ENCODE data around the gene PRSS27. TPM values are rescaled to one million over a fixed set of nuclear protein-coding genes. Genes with fewer than 3 reads are reported as not detected.

PRSS27 gene
- total RNA-seq, 3 donors from 2014 or later (not counting 1 experiment from before 2014, with no cell fraction given) = 0.42 to 1.3 (median 1.2) TPM

GRCh38 chr16:2713985-2714774 is 5.8 kb downstream of the PRSS27 start:
- Histone ChIP-seq H3K27me3 (ENCODE audit: control insufficient read depth, insufficient read depth, low read length) (no peaks in the 10 kb centered on the region), H3K27ac (ENCODE audit: low read length) (no peak overlapping the region), H3K4me1 (ENCODE audit: control insufficient read depth, insufficient read depth, low read length) (peaks cover 10% of the 10 kb centered on the region), H3K4me3 (ENCODE audit: low read length) (no peak overlapping the region), H3K36me3 (ENCODE audit: control insufficient read depth, insufficient read depth, low read length) (peaks cover 5% of the 10 kb centered on the region), H3K9me3 (ENCODE audit: control insufficient read depth, insufficient read depth, low read length) (no peaks in the 10 kb centered on the region)
- Mint-ChIP-seq H3K36me3 (no peaks in the 10 kb centered on the region), H3K27me3 (ENCODE audit: low read depth in 2 of 2) (peaks cover 0 to 9% of the 10 kb centered on the region in 2 donors), H3K4me3 (no peak overlapping the region), H3K27ac (no peak overlapping the region), H3K9me3 (no peaks in the 10 kb centered on the region), H3K4me1 (peaks cover 5 to 8% of the 10 kb centered on the region in 2 donors)
- ATAC-seq (no peak), DNase-seq (no peak)
- intact Hi-C loops (cut with micrococcal nuclease) = no loop called here
- TF ChIP-seq CTCF (IDR thresholded peaks at IDR 0.05) = no peak
- 85% methylated on average over 28 of the region's 28 CpGs for WGBS (ENCODE audit: insufficient coverage)

- DNase-seq (no peak), ATAC-seq (no peak)
- H3K27ac ChIP-seq (ENCODE audit: low read length) = no peak overlapping the region
- intact Hi-C loops (cut with micrococcal nuclease) = no loop called here
- peaks cover 6% of the 10 kb centered on the region for H3K36me3 ChIP-seq (ENCODE audit: control insufficient read depth, insufficient read depth, low read length)
- H3K9me3 ChIP-seq (ENCODE audit: control insufficient read depth, insufficient read depth, low read length) = no peaks in the 10 kb centered on the region
- peaks cover 10% of the 10 kb centered on the region for H3K4me1 ChIP-seq (ENCODE audit: control insufficient read depth, insufficient read depth, low read length)
- peaks cover 5 to 8% of the 10 kb centered on the region in 2 donors for H3K4me1 Mint-ChIP-seq
- no peaks in the 10 kb centered on the region for H3K36me3 Mint-ChIP-seq
- no peaks in the 10 kb centered on the region for H3K9me3 Mint-ChIP-seq
- H3K27me3 Mint-ChIP-seq (ENCODE audit: low read depth in 2 of 2) = peaks cover 0 to 9% of the 10 kb centered on the region in 2 donors
- no peak overlapping the region for H3K4me3 Mint-ChIP-seq
- no peak overlapping the region for H3K4me3 ChIP-seq (ENCODE audit: low read length)
- no peak overlapping the region for H3K27ac Mint-ChIP-seq
- no peak for TF ChIP-seq CTCF (IDR thresholded peaks at IDR 0.05)
- H3K27me3 ChIP-seq (ENCODE audit: control insufficient read depth, insufficient read depth, low read length) = no peaks in the 10 kb centered on the region
- 42% methylated on average over 14 of the region's 14 CpGs for WGBS (ENCODE audit: insufficient coverage)
Measured at GRCh38 chr16:2713523-2713922, 6.5 kb downstream of the PRSS27 start.

GRCh38 chr16:2712546-2712945 is 7.5 kb downstream of the PRSS27 start:
- Histone ChIP-seq H3K27me3 (ENCODE audit: control insufficient read depth, insufficient read depth, low read length) (no peaks in the 10 kb centered on the region), H3K9me3 (ENCODE audit: control insufficient read depth, insufficient read depth, low read length) (no peaks in the 10 kb centered on the region), H3K4me3 (ENCODE audit: low read length) (no peak overlapping the region), H3K36me3 (ENCODE audit: control insufficient read depth, insufficient read depth, low read length) (peaks cover 14% of the 10 kb centered on the region), H3K27ac (ENCODE audit: low read length) (no peak overlapping the region), H3K4me1 (ENCODE audit: control insufficient read depth, insufficient read depth, low read length) (peaks cover 10% of the 10 kb centered on the region)
- no peaks in the 10 kb centered on the region for H3K36me3 Mint-ChIP-seq
- ATAC-seq (no peak), DNase-seq (no peak)
- 91% methylated on average over 21 of the region's 21 CpGs for WGBS (ENCODE audit: insufficient coverage)
- no peak for TF ChIP-seq CTCF (IDR thresholded peaks at IDR 0.05)
- no peaks in the 10 kb centered on the region for H3K9me3 Mint-ChIP-seq
- no peak overlapping the region for H3K27ac Mint-ChIP-seq
- peaks cover 5 to 8% of the 10 kb centered on the region in 2 donors for H3K4me1 Mint-ChIP-seq
- H3K4me3 Mint-ChIP-seq = no peak overlapping the region
- H3K27me3 Mint-ChIP-seq (ENCODE audit: low read depth in 2 of 2) = peaks cover 0 to 9% of the 10 kb centered on the region in 2 donors
- intact Hi-C loops (cut with micrococcal nuclease) = no loop called here

Measured in natural killer cell (primary cell).